GM12892 (cell line): Measurements from ENCODE around the gene C2CD4D.
"Not testable (repeated sequence)": the region's sequence is repeated elsewhere in the genome, so short reads cannot be mapped to it uniquely, and the experiment has no call there.

Experiments
- DNase-seq: peaks from one replicate; pipeline ENCODE4 v3.0.0; 2011; ENCODE audit not compliant: insufficient read length
- FAIRE-seq: peaks from 2 replicates; lab custom pipeline; 2011; peaks lifted over from hg19 to GRCh38; lab: Jason Lieb, UNC
- POLR2A ChIP-seq: IDR thresholded peaks from 2 replicates; pipeline ENCODE4 v1.6.1; 2011; ENCODE audit warnings: low read depth, low read length, control low read depth
- POLR2AphosphoS5 ChIP-seq: IDR thresholded peaks from 2 replicates; pipeline ENCODE4 v1.6.1; 2011; ENCODE audit warnings: low read depth, low read length, control low read depth
- TAF1 ChIP-seq: IDR thresholded peaks from 2 replicates; pipeline ENCODE4 v1.6.1; 2011; ENCODE audit warnings: low read depth, mild to moderate bottlenecking, control low read depth, low read length, borderline replicate concordance

The C2CD4D gene

GRCh38 chr1:151871284-151872030, 31.8 kb upstream of the C2CD4D start:
- FAIRE-seq: no peak
- TF ChIP-seq TAF1 (no peak), POLR2A (no peak), POLR2AphosphoS5 (no peak)
- DNase-seq: no peak

GRCh38 chr1:151868486-151868885, 28.9 kb upstream of the C2CD4D start:
- FAIRE-seq (no peak), DNase-seq (no peak)
- TF ChIP-seq POLR2A: no peak
- TF ChIP-seq POLR2AphosphoS5: no peak
- no peak for TF ChIP-seq TAF1

- TF ChIP-seq POLR2AphosphoS5 (no peak), TAF1 (no peak), POLR2A (no peak)
- FAIRE-seq: no peak
- DNase-seq: no peak
Measured at GRCh38 chr1:151867765-151868411, 28.3 kb upstream of the C2CD4D start.

- DNase-seq: no peak
- TF ChIP-seq POLR2AphosphoS5 (no peak), POLR2A (no peak), TAF1 (no peak)
- FAIRE-seq: no peak
Measured at GRCh38 chr1:151867321-151867720, 27.7 kb upstream of the C2CD4D start.

GRCh38 chr1:151864411-151864810, 24.8 kb upstream of the C2CD4D start:
- TF ChIP-seq TAF1: no peak
- TF ChIP-seq POLR2AphosphoS5: no peak
- no peak for TF ChIP-seq POLR2A
- DNase-seq (no peak), FAIRE-seq (no peak)

DNA sequence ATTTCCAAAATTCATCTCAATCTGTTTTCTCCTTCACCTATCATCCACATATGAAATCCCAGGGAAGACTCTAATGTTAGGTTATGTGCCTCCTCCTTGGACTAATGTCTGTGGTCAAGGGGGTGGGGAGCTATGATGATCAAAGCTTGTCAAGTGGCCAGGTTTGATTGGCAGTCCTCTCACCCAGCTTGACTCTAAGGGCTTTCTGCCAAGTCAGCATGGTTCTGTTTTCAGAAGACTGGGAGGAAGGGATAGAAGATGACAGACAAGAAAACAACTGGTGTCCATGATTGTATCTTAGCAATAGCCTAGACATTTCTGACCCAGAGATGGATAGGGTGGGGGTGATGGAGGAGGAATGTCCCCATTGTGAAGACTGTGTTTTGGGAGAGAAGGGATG, 23.0 kb upstream of the C2CD4D start:
- DNase-seq (no peak), FAIRE-seq (no peak)
- no peak for TF ChIP-seq POLR2A
- no peak for TF ChIP-seq POLR2AphosphoS5
- TF ChIP-seq TAF1: no peak

DNA sequence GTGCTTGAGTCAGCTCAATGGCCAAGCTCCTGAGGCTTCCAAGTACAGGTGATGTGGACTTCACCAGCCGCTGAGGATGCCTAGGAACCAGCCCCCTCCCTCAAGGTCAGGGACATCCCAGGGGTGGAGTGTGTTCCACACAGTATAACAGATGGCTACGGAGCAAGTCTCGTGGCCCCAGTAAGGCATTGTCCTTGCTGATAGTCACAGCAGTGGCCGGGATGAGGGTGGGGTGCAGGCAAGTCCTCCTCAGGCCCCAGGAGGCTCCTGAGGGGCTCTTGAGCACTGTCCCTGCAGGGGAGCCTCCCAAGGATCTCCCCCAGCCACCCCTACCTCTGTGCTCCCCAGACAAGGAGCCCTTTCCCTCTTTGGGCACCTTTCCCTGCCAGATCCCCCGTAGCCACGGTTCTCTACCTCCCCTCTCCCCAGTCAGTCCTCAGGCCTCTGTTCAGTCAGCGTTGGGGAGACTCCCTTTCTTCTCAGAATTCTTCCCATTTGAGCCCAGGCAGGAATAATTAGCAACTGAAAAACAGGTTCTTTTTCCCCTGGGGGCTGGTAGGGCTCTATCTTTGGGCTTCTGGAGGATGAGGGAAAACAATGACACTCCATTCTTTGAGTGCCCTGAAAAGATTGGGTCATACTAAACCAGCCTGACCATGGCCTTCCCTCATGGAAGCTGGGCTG, 21.0 kb upstream of the C2CD4D start:
- TF ChIP-seq POLR2AphosphoS5 (no peak), POLR2A (no peak), TAF1 (no peak)
- FAIRE-seq (no peak), DNase-seq (no peak)

GRCh38 chr1:151859891-151860293, 20.3 kb upstream of the C2CD4D start:
- FAIRE-seq (no peak), DNase-seq (no peak)
- TF ChIP-seq TAF1: no peak
- TF ChIP-seq POLR2AphosphoS5: no peak
- TF ChIP-seq POLR2A: no peak

GRCh38 chr1:151858886-151859665, 19.5 kb upstream of the C2CD4D start:
- TF ChIP-seq POLR2AphosphoS5: no peak
- TF ChIP-seq TAF1: no peak
- TF ChIP-seq POLR2A: no peak
- no peak for FAIRE-seq

GRCh38 chr1:151858030-151858746, 18.6 kb upstream of the C2CD4D start:
- no peak for FAIRE-seq
- TF ChIP-seq POLR2AphosphoS5 (no peak), TAF1 (no peak), POLR2A (no peak)
- DNase-seq: no peak

More at GRCh38 chr1:151858886-151859665, 19.5 kb upstream of the C2CD4D start:
- no peak for DNase-seq

DNA sequence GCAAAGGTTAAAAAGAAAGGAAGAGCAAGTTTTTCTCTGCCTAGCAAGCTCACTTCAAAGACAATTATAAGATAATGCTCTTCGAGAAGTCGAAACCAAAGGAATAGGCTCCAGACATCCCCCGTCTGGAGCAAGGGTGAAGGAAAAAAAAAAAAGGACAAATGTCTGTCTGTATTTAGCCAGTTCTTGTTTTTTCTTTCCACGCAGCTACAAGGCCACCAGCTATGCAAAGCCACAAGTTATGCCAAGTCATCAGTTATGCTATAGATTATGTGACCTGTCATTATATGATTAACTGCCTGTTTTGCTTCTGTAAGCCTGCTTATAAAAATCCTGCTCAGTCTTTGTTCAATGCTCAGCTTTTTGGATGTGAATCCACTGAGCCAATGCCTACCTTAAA, 16.3 kb upstream of the C2CD4D start:
- FAIRE-seq: no peak
- no peak for TF ChIP-seq POLR2AphosphoS5
- TF ChIP-seq TAF1: no peak
- TF ChIP-seq POLR2A: no peak
- no peak for DNase-seq

- DNase-seq, FAIRE-seq: not testable (repeated sequence)
Measured at GRCh38 chr1:151855516-151855915, 15.9 kb upstream of the C2CD4D start.
